Measurements from ENCODE around the gene LIX1.

LIX1 gene

DNA sequence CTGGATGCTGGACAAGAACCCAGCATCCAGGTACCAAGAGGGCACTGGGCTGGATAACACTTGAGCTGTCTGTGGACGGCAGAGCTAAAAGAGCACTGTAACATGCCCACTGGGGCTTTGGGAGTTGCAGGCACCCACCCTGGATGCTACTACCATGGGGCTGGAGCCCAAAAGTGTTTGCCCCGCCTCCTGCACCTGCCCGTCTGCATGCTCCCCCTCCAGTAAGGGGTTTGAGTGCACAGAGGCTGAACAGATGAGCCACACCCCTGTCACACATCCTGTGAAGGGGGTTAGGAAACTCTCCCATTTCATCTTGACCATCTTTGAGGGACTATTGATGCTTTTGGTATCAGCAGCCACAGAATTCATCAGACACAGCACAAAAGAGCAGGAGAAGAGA is 69.0 kb downstream of the LIX1 start:
- DNase-seq (ENCODE audit: low read depth): no peak

DNA sequence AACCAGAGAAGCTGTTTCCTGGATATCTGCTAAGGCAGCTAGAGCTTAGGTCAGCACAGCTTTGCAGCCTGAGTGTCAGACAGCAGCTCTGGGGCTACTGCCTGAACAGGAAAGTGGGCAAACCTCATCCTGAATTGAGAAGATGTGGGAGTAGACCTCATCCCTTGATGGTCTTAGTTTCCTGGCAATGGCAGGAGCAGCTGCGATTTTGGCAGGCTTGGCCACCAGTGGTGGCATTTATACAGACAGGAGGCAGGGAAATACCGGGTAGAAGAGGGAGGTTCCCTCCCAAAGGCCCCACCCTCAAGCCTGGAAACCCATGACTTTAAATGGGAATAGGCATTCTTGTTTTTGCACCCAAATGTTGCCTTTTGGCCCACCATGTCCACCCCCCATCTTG is 69.7 kb downstream of the LIX1 start:
- no peak for DNase-seq (ENCODE audit: low read depth)

DNA sequence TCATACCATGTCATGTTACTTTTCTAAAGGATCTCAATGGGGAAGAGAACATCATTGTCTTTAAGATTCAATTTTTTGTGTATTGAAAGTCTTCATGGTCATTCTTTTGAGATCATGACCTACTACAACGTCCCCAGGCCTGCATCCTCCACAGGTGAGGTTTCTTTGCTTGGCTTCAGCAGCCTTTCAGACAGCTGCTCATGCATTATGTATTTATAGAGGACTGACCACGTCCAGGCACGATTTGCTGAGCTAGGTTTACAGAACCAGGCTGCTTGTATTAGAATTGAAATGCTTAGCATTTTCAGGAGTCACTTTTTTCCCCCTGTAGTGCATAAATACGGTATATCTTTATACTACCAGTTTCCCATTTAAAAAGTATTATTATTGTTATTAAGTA is 70.4 kb downstream of the LIX1 start:
- DNase-seq (ENCODE audit: low read depth): no peak

DNA sequence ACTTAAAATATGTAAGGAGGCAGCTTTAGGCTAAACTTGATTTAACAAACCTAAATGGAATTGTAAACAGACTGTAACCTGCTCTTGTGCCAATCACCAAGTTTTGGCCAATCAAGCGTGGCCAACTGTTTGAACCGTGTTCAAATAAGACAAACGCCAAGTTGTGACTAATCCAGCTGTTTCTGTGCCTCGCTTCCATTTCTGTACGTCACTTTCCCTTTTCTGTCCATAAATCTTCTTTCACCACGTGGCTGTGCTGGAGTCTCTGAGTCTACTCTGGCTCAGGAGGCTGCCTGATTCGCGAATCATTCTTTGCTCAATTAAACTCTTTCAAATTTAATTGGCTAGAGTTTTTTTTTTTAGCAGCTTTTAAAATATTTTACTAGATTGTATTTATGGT is 71.3 kb downstream of the LIX1 start:
- peak; percentile 86 for DNase-seq (ENCODE audit: low read depth)

DNA sequence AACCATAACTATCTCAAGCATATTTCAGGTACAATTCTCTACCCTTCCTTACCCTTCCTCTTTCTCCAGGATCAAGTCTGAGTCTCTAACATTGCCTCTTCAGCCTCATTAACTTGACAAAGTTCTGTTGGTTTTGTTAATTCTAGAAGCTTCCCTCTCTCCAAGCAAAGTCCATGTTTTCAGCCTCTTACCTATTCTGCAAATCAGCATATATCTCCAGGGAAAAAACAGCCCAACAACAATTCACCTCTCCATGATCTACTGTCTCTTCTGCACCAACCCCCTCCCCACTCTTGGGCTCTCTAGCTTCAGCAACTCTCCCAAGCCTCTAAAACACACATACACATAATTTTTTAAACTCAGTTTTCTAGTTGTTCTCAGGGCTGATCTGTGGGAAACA is 72.2 kb downstream of the LIX1 start:
- no peak for DNase-seq (ENCODE audit: low read depth)

DNA sequence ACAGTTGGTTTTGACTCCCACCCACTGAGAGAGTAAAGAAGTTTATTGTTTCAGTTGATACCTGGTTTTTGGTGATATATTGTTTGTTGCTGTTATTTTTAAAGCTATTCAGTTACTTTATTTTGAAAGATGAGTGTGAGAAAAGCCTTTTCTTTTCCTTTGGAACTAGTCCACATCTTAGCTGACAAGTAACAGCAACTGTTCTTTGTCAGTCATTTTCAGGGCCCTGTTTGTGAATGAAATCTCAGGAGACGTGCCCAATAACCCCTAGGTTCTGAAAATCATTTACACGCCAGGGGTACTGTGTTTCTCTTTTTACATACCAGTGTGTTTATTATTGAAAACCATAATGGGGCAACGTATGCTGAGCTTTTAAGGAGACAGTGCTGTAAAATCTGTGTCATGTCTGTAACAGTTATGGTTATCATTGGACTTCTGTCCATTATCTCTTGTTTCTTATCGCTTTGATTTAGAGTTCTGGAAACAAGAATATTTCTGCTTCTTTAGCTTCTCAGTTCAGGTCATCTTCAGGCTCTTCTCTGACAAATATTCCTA is 75.0 kb downstream of the LIX1 start:
- DNase-seq (ENCODE audit: low read depth): no peak

DNA sequence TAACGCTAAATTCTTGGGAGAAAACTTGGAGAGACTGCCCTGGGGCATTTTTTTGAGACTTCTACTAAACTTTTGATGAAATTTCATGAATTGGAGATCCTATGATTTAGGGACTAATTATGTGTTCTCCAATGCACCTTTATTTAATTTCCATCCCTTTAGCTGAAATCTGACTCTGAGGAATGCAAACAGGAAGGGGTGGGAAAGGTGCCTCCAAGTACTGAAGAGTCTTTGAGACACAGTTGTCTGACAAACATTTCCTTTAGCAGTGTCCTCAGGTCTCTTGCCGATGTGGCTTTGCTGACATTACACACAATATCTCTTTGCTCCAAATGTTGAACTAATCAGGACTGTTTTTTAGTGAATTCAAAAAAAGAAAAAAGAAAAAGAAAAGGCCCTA is 76.9 kb downstream of the LIX1 start:
- no peak for DNase-seq (ENCODE audit: low read depth)

DNA sequence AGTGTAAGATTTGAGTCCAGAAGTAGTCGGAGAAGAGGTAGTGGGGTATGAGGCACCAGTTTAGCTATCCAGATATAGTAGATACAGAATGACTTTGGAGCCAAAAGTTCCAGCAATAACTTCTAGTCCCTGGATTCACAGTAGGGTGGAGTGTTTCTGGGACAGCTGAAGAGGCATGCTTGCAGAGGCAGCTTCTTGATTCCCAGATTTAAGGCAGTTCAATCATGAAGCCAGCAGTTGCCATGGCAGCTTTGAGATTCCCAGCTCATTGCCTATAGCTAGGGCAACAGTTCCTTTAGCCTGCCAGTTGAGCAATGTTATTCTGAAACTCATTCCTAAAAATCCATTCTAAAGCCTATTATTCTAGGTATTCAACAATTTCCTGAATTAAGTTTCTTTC is 79.2 kb downstream of the LIX1 start:
- no peak for DNase-seq (ENCODE audit: low read depth)

DNA sequence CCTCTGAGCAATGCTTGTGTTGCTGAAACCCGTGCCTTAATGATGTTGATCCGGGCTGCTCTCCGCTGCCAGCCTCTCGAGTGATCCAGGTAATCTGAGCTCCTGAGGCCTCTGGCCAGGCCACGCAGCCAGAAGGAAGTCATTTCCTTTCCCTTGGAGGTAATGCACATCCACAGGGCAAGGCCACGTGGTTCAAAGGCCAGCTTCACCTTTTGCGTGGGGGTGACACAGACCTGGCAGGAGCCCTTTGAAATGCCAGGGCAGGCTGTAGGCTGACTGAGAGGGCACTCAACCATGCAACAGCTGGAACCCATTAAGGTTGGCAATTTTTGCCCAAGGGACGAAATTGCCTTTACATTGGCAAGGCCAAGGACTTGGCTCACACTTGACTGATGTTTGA is 80.4 kb downstream of the LIX1 start:
- DNase-seq (ENCODE audit: low read depth): no peak

DNA sequence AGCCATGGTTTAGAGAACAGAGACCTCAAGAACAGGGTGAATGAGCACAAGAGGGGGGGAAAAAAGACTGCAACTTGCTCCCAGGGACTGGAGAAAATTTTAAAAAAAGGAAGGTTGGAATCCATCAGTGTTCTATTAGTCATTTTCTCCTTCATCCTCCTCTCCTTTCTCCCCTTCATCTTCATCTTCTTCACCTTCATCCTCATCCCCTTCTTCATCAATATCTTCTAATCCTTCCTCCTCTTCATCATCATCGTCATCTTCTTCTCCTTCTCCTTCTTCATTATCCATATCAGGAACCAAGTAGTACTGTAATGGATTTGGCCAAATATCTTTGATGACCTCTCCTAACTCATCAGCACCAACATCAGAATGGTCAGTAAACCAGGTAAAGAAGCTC is 86.1 kb downstream of the LIX1 start:
- DNase-seq (ENCODE audit: low read depth): no peak

DNA sequence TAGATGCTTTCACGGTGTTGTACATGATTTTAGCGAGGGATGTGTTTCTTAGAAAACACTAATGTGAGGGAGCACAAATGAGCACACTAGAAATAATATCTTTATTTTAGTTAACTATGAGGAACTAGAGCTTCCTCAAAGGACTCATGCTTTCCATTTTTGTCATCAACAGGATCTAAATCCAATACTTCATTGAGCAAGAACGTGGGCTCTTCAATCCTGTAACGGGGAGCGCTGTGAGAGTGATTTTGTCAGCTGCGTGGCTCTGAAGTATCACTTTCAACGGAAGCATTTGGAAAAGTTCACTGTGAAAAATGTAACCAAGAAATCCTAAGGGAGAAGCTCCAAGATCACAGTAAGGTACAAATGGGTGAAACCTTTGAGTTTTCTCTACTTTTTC is 93.2 kb downstream of the LIX1 start:
- DNase-seq (ENCODE audit: low read depth): no peak

DNA sequence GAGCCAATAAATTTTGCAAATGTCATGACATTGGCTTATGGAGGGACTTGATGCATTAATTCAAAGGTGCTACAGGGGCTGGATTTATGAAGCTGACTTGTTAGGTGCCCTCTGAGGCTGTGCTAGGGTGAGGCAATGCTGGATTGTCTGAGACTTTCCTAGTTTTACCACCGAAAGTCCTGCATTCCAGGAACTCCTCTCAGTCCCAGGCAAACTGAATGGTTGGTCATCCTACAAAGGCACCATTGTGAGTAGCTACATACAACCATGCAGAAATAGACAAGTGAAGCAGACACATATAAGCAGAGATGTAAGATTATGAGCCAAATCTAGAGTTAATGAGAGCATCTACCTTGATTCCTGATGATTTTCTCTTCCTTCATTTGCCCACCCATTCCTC is 95.3 kb downstream of the LIX1 start:
- DNase-seq (ENCODE audit: low read depth): no peak

DNA sequence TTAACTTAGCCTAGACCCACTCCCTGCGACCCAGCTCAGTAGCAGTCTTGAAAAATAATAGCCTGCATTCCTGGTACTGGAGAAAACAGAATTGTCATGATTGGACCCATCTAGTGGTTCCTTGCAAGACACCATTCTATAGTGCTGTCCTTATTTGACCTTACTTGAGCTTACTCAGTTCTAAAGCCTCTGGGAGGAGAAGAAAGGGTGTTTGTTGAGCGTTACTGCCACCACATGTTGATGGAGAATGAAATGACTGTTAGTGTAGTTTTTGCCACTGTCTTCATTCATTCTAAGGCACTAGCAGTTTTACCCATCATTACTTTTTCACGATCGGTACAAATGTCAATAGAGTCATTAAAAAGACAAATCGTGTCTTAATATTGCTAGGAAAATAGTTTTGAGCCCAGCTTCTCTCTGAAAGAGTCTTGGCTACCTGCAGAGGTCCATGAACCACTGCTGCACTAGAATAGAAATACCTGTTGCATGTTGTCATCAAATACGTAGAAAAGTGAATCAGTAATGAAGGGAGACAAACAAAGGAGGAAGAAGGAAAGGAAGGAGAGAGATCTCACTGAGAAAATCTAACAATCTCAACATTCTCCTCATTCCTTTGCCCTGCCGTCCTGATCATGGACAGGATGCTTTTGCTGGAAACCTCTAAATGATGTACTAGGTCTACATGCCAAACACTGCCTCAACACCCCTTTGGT is 96.0 kb downstream of the LIX1 start:
- peak; percentile 40 for DNase-seq (ENCODE audit: low read depth)

DNA sequence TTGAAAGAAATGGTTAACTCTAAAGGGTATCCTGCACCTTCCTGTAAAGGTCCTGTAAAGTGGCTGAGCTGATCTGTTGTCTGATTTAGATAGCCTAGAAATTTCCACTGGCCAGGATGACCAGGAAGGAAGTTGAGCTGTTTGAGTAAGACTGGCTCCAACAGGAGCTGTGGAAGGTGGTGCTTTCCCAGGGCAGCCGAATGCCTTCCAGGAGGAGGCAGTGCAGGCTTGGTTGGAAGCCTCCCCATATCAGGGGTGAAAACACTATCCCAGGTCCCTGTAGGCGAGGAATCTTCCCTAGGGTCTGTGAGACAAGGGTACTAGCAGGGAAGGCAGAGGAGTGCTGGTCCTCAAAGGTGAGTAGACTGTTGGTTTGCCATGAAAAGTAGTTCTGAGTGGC is 98.4 kb downstream of the LIX1 start:
- peak; percentile 16 for DNase-seq (ENCODE audit: low read depth)

DNA sequence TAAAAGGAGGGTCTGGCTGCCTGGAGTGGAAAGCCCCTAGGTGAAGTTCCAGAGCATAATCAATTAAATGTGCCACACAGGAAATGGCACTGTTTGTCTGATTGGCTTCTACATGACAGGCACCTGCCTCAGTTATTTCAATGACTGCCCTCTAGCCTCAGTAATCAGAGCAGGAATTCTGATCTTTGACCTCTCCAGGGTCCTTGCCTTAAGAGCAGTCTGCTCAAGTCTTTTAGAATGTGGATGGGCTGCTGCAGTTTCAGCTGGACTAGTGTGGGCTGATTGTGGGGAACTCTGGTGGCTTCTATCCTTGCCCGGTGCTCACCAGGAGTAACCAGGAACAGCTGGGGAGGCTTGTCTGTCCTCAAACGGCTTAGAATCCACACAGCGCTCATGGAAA is 98.9 kb downstream of the LIX1 start:
- DNase-seq (ENCODE audit: low read depth): no peak

DNA sequence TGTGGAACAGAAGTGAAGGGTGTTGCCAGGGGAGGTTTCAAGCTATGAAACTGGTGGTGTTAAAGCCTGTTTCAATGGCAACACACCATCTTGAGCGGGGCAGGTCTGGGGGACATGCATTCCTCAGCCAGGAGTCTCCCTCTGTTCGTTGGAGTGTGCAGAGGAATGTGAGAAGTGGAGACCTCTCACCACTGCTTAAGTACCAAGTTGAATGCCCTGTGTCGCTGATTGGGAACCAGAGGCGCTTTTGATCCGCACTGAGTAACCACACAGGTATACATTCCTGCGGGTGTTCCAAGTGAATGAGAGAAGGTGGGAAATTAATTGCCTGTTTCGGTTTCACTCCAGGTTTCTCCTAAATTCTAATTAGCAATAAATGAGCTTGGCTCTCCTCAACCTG is 99.4 kb downstream of the LIX1 start:
- DNase-seq (ENCODE audit: low read depth): no peak
